Measurements from ENCODE around the gene CMKLR1. TPM values are rescaled to one million over a fixed set of nuclear protein-coding genes. Genes with fewer than 3 reads are reported as not detected.

The CMKLR1 gene
- total RNA-seq, 2 donors from 2014 or later, result not detected

DNA sequence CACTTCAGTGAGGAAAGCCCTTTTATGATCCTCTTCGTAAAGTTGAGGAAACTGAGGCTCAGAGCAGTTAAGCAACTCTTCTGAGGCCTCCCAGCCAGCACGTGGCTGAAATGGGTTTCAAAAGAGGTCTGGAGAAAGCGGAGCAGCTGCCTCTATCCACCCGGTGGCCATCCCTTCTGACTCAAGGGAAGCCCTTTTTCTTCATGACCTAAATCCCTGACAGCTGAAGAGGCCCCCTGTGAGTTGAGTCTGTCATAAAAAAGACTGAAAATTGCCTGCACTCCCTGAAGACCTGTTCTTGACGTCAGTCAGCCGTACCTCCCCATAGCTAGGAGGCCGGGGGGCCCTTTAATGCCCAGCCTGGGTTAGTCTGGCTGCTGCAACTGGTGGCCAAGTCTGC, 10.7 kb downstream of the CMKLR1 start:
- H3K9me3 Mint-ChIP-seq, result no peaks in the 10 kb centered on the region
- TF ChIP-seq, protein P1, sequence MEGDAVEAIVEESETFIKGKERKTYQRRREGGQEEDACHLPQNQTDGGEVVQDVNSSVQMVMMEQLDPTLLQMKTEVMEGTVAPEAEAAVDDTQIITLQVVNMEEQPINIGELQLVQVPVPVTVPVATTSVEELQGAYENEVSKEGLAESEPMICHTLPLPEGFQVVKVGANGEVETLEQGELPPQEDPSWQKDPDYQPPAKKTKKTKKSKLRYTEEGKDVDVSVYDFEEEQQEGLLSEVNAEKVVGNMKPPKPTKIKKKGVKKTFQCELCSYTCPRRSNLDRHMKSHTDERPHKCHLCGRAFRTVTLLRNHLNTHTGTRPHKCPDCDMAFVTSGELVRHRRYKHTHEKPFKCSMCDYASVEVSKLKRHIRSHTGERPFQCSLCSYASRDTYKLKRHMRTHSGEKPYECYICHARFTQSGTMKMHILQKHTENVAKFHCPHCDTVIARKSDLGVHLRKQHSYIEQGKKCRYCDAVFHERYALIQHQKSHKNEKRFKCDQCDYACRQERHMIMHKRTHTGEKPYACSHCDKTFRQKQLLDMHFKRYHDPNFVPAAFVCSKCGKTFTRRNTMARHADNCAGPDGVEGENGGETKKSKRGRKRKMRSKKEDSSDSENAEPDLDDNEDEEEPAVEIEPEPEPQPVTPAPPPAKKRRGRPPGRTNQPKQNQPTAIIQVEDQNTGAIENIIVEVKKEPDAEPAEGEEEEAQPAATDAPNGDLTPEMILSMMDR (conservative IDR thresholded peaks at IDR 0.05), result no peak
- DNase-seq, result no peak
- no peaks in the 10 kb centered on the region for H3K36me3 Mint-ChIP-seq (ENCODE audit: low read depth)
- H3K27me3 Mint-ChIP-seq (ENCODE audit: insufficient read depth), result no peaks in the 10 kb centered on the region
- H3K27me3 ChIP-seq (ENCODE audit: control insufficient read depth, insufficient read depth, low read length, poor library complexity, severe bottlenecking), result no peaks in the 10 kb centered on the region
- no peak overlapping the region for H3K27ac ChIP-seq (ENCODE audit: low read depth, low read length)
- H3K4me1 ChIP-seq (ENCODE audit: control insufficient read depth, insufficient read depth, low read length), result no peaks in the 10 kb centered on the region
- no peaks in the 10 kb centered on the region for H3K9me3 ChIP-seq (ENCODE audit: control insufficient read depth, low read length)
- no peak overlapping the region for H3K4me3 ChIP-seq (ENCODE audit: low read length)
- H3K4me1 Mint-ChIP-seq, result peaks cover 15% of the 10 kb centered on the region
- H3K36me3 ChIP-seq (ENCODE audit: control insufficient read depth, insufficient read depth, low read length), result no peaks in the 10 kb centered on the region
- no peak overlapping the region for H3K27ac Mint-ChIP-seq
- H3K9ac ChIP-seq (ENCODE audit: extremely low read depth, low read length, poor library complexity, severe bottlenecking), result no peak overlapping the region
- no peak overlapping the region for H3K4me3 Mint-ChIP-seq
- 92 to 95% methylated on average over 4 to 7 of the region's 7 CpGs for whole genome bisulfite sequencing, 2 experiments (ENCODE audit: insufficient coverage in 1 of 2, insufficient read length in 1 of 2)

DNA sequence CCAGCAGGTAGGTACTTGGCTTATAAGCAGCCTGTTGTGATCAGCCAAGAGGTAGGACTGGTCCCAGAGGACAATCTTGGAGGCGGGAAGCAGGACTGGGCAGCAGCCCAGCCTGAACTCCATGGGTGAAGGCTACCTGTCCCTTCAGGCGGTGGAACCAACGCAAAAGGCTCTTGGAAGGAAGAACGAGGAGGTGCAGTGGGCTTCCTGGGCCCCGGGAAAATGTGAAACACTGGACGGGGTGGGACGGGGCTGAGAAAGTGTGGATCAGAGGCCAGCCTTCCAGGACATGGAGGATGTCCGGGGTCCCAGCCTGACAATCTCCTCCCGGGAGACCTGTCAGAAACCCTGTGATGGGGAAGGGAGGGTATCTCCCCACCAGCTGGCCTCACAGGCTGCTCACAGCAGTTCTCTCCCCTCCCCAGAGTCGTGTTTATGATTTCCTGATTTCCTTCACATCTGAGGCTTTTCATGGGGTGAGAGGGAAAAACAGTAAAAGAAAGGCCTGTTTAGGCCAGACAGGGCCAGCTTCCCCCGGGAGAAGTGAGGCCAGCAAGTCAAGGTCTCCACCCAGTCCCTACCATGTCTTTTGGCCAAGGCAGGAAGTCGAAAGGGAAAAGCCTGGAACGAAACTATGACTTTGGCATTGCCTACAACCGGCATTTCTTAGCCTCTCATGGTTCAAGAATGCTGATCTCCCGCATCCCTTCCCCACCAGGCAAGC, 11.3 kb downstream of the CMKLR1 start:
- no peaks in the 10 kb centered on the region for H3K27me3 ChIP-seq (ENCODE audit: control insufficient read depth, insufficient read depth, low read length, poor library complexity, severe bottlenecking)
- Mint-ChIP-seq H3K4me1 (peaks cover 11% of the 10 kb centered on the region), H3K36me3 (ENCODE audit: low read depth) (no peaks in the 10 kb centered on the region), H3K27me3 (ENCODE audit: insufficient read depth) (no peaks in the 10 kb centered on the region), H3K9me3 (no peaks in the 10 kb centered on the region), H3K4me3 (no peak overlapping the region), H3K27ac (no peak overlapping the region)
- H3K36me3 ChIP-seq (ENCODE audit: control insufficient read depth, insufficient read depth, low read length), result no peaks in the 10 kb centered on the region
- H3K4me1 ChIP-seq (ENCODE audit: control insufficient read depth, insufficient read depth, low read length), result no peaks in the 10 kb centered on the region
- H3K4me3 ChIP-seq (ENCODE audit: low read length), result no peak overlapping the region
- TF ChIP-seq, protein P1 (conservative IDR thresholded peaks at IDR 0.05), result no peak
- H3K9ac ChIP-seq (ENCODE audit: extremely low read depth, low read length, poor library complexity, severe bottlenecking), result no peak overlapping the region
- H3K27ac ChIP-seq (ENCODE audit: low read depth, low read length), result no peak overlapping the region
- DNase-seq, result no peak
- WGBS, 2 experiments (ENCODE audit: insufficient coverage in 1 of 2, insufficient read length in 1 of 2), result 77 to 81% methylated on average over 12 to 15 of the region's 15 CpGs
- no peaks in the 10 kb centered on the region for H3K9me3 ChIP-seq (ENCODE audit: control insufficient read depth, low read length)

DNA sequence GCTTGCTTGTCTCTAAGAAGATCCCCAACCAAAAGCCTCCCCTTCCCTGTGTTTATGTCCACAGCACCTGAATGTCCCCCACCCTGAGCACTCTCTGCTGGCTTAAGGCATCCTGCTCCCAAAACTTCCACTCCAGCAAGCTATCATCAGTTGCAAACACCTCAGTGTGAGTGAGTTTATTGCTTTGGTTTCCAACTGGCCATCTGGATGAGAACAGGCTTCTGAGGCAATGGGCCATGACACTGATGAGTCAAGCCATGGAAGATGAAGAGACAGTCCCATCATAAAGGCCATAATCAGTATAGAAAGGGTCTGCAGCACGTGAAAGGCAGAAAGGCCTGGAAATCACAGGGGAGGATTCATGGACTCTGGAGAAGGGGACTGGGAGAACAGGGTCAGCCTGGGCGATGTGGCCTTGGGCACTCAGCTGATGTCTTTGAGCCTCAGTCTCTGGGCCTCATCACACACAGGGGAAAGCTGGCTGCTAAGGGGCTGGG, 12.8 kb downstream of the CMKLR1 start:
- DNase-seq, result no peak
- no peaks in the 10 kb centered on the region for H3K27me3 ChIP-seq (ENCODE audit: control insufficient read depth, insufficient read depth, low read length, poor library complexity, severe bottlenecking)
- Mint-ChIP-seq H3K27ac (no peak overlapping the region), H3K4me3 (no peak overlapping the region), H3K36me3 (ENCODE audit: low read depth) (no peaks in the 10 kb centered on the region), H3K4me1 (peaks cover 15% of the 10 kb centered on the region), H3K9me3 (no peaks in the 10 kb centered on the region), H3K27me3 (ENCODE audit: insufficient read depth) (no peaks in the 10 kb centered on the region)
- H3K9ac ChIP-seq (ENCODE audit: extremely low read depth, low read length, poor library complexity, severe bottlenecking), result no peak overlapping the region
- TF ChIP-seq, protein P1 (conservative IDR thresholded peaks at IDR 0.05), result no peak
- H3K36me3 ChIP-seq (ENCODE audit: control insufficient read depth, insufficient read depth, low read length), result no peaks in the 10 kb centered on the region
- H3K27ac ChIP-seq (ENCODE audit: low read depth, low read length), result no peak overlapping the region
- no peak overlapping the region for H3K4me3 ChIP-seq (ENCODE audit: low read length)
- no peaks in the 10 kb centered on the region for H3K9me3 ChIP-seq (ENCODE audit: control insufficient read depth, low read length)
- WGBS, 2 experiments (ENCODE audit: insufficient coverage in 1 of 2, insufficient read length in 1 of 2), result 46 to 50% methylated on average over 2 of the region's 2 CpGs
- H3K4me1 ChIP-seq (ENCODE audit: control insufficient read depth, insufficient read depth, low read length), result no peaks in the 10 kb centered on the region
